Measurements from ENCODE around the gene AIDA. TPM values are rescaled to one million over a fixed set of nuclear protein-coding genes. Genes with fewer than 3 reads are reported as not detected.

The AIDA gene
- total and polyA plus RNA-seq, 2 donors from 2014 or later, result 41.4 to 73.7 TPM

DNA sequence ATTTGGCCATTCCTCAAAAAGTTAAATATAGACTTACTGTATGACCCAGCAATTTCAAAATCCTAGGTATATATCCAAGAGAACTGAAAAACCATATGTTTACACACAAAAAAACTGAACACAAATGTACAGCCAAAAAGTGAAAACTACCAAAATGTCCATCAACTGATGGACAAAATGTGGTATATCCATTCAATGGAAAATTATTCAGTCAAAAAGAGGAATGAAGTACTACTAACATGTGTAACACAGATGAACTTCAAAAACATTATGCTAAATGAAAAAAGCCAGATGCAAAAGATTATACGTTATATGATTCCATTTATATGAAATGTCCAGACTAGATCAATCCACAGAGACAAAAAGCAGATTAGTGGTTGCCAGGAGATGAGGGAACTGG, 8.0 kb downstream of the AIDA start:
- DNase-seq, result no peak
- intact Hi-C loops (cut with DNase I), result no loop called here
- Histone ChIP-seq H3K4me1 (ENCODE audit: control insufficient read depth in 2 of 3, insufficient read depth in 2 of 3, low read depth in 1 of 3, low read length in 3 of 3) (no peaks in the 10 kb centered on the region), H3K9me3 (ENCODE audit: control insufficient read depth in 2 of 3, insufficient read depth in 1 of 3, low read length in 3 of 3) (no peaks in the 10 kb centered on the region), H3K9ac (ENCODE audit: low read length in 3 of 3) (no peak overlapping the region), H3K27me3 (ENCODE audit: control insufficient read depth, insufficient read depth, low read length) (no peaks in the 10 kb centered on the region), H3K36me3 (ENCODE audit: control insufficient read depth in 2 of 3, insufficient read depth in 3 of 3, low read length in 3 of 3) (peaks cover 0 to 3% (median 0%) of the 10 kb centered on the region in 3 donors), H3K27ac (ENCODE audit: low read depth in 2 of 2, low read length in 2 of 2) (no peak overlapping the region), H3K4me3 (ENCODE audit: low read length in 3 of 3) (no peak overlapping the region)
- FAIRE-seq, result no peak
- TF ChIP-seq, protein P1, sequence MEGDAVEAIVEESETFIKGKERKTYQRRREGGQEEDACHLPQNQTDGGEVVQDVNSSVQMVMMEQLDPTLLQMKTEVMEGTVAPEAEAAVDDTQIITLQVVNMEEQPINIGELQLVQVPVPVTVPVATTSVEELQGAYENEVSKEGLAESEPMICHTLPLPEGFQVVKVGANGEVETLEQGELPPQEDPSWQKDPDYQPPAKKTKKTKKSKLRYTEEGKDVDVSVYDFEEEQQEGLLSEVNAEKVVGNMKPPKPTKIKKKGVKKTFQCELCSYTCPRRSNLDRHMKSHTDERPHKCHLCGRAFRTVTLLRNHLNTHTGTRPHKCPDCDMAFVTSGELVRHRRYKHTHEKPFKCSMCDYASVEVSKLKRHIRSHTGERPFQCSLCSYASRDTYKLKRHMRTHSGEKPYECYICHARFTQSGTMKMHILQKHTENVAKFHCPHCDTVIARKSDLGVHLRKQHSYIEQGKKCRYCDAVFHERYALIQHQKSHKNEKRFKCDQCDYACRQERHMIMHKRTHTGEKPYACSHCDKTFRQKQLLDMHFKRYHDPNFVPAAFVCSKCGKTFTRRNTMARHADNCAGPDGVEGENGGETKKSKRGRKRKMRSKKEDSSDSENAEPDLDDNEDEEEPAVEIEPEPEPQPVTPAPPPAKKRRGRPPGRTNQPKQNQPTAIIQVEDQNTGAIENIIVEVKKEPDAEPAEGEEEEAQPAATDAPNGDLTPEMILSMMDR (IDR thresholded peaks at IDR 0.05; ENCODE audit: borderline replicate concordance, extremely low read depth, insufficient read depth), result no peak

DNA sequence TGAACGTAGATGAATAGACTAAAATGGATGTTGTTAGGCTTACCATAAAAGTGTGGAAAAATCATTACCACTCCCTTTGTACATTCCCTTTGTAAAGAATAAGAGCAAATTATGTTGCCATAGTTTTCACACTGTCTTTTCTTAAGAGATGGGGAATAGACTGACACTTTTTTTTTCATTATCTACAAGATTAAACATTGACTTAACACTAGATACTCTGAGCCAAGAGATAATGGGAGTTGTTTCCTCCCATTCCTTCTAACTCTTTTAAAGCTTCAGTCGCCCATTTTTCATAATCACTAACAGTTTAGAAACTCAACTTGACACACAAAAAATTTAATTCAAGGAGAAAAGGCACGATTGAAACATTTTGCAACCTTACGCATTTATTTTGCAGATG, 10.1 kb downstream of the AIDA start:
- TF ChIP-seq, protein P1 (IDR thresholded peaks at IDR 0.05; ENCODE audit: borderline replicate concordance, extremely low read depth, insufficient read depth), result no peak
- Histone ChIP-seq H3K9me3 (ENCODE audit: control insufficient read depth in 2 of 3, insufficient read depth in 1 of 3, low read length in 3 of 3) (no peaks in the 10 kb centered on the region), H3K36me3 (ENCODE audit: control insufficient read depth in 2 of 3, insufficient read depth in 3 of 3, low read length in 3 of 3) (peaks cover 0 to 3% (median 0%) of the 10 kb centered on the region in 3 donors), H3K4me1 (ENCODE audit: control insufficient read depth in 2 of 3, insufficient read depth in 2 of 3, low read depth in 1 of 3, low read length in 3 of 3) (no peaks in the 10 kb centered on the region), H3K27me3 (ENCODE audit: control insufficient read depth, insufficient read depth, low read length) (no peaks in the 10 kb centered on the region), H3K27ac (ENCODE audit: low read depth in 2 of 2, low read length in 2 of 2) (no peak overlapping the region), H3K4me3 (ENCODE audit: low read length in 3 of 3) (no peak overlapping the region), H3K9ac (ENCODE audit: low read length in 3 of 3) (no peak overlapping the region)
- DNase-seq (no peak), FAIRE-seq (no peak)
- intact Hi-C loops (cut with DNase I), result no loop called here

DNA sequence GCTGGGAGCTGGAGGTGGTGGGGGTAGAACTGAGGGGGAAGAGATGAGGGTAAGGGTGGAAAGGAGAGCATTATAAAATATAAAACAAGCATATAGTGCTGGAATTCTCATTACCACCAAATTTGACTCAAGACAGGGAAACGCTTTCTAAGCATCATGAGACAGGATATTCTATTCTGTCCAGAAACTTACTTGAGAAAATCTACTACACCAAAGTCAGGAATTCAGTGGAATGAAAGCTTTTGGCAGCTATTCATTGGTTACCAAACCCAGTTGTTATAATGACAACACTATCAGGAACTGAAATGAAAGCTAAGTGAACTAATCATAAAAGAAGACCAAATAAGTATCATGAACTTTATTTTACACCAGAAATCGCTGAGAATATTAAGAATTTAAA, 14.5 kb downstream of the AIDA start:
- no peak for DNase-seq
- Histone ChIP-seq H3K9ac (ENCODE audit: low read length in 3 of 3) (no peak overlapping the region), H3K36me3 (ENCODE audit: control insufficient read depth in 2 of 3, insufficient read depth in 3 of 3, low read length in 3 of 3) (peaks cover 0 to 3% (median 0%) of the 10 kb centered on the region in 3 donors), H3K4me3 (ENCODE audit: low read length in 3 of 3) (no peak overlapping the region), H3K4me1 (ENCODE audit: control insufficient read depth in 2 of 3, insufficient read depth in 2 of 3, low read depth in 1 of 3, low read length in 3 of 3) (no peaks in the 10 kb centered on the region), H3K9me3 (ENCODE audit: control insufficient read depth in 2 of 3, insufficient read depth in 1 of 3, low read length in 3 of 3) (no peaks in the 10 kb centered on the region), H3K27me3 (ENCODE audit: control insufficient read depth, insufficient read depth, low read length) (no peaks in the 10 kb centered on the region), H3K27ac (ENCODE audit: low read depth in 2 of 2, low read length in 2 of 2) (no peak overlapping the region)
- intact Hi-C loops (cut with DNase I), result no loop called here
- FAIRE-seq, result no peak
- TF ChIP-seq, protein P1 (IDR thresholded peaks at IDR 0.05; ENCODE audit: borderline replicate concordance, extremely low read depth, insufficient read depth), result no peak

DNA sequence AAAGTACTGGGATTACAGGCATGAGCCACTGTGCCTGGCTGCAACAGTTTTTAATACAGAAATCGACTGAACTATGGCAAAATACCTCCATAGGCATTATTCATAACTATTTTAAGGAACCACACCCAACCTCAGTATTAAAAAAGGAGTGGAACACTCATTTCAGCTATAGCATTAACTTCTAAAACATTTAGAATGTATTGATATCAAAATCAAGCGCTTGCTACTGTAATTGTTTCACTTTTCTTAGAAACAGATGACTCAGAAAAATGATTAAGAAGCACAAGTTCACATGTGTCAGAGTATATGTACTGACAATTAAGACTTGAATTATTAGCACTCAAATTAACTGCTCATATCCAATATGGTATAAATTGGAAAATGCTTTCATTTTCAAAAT, 15.1 kb downstream of the AIDA start:
- Histone ChIP-seq H3K9me3 (ENCODE audit: control insufficient read depth in 2 of 3, insufficient read depth in 1 of 3, low read length in 3 of 3) (no peaks in the 10 kb centered on the region), H3K36me3 (ENCODE audit: control insufficient read depth in 2 of 3, insufficient read depth in 3 of 3, low read length in 3 of 3) (peaks cover 0 to 2% (median 0%) of the 10 kb centered on the region in 3 donors), H3K9ac (ENCODE audit: low read length in 3 of 3) (no peak overlapping the region), H3K27me3 (ENCODE audit: control insufficient read depth, insufficient read depth, low read length) (no peaks in the 10 kb centered on the region), H3K27ac (ENCODE audit: low read depth in 2 of 2, low read length in 2 of 2) (no peak overlapping the region), H3K4me3 (ENCODE audit: low read length in 3 of 3) (no peak overlapping the region), H3K4me1 (ENCODE audit: control insufficient read depth in 2 of 3, insufficient read depth in 2 of 3, low read depth in 1 of 3, low read length in 3 of 3) (no peaks in the 10 kb centered on the region)
- DNase-seq (no peak), FAIRE-seq (no peak)
- TF ChIP-seq, protein P1 (IDR thresholded peaks at IDR 0.05; ENCODE audit: borderline replicate concordance, extremely low read depth, insufficient read depth), result no peak
- intact Hi-C loops (cut with DNase I), result no loop called here
